IPS-NIHi7 (cell line): ENCODE data around the gene A4GALT.
"Not testable (repeated sequence)": the region's sequence is repeated elsewhere in the genome, so short reads cannot be mapped to it uniquely, and the experiment has no call there.

Experiments
- DNase-seq: peaks from one replicate; pipeline ENCODE4 v3.0.0; 2012; ENCODE audit warnings: mixed read lengths; ENCODE audit errors: extremely low spot score

Gene A4GALT

DNA sequence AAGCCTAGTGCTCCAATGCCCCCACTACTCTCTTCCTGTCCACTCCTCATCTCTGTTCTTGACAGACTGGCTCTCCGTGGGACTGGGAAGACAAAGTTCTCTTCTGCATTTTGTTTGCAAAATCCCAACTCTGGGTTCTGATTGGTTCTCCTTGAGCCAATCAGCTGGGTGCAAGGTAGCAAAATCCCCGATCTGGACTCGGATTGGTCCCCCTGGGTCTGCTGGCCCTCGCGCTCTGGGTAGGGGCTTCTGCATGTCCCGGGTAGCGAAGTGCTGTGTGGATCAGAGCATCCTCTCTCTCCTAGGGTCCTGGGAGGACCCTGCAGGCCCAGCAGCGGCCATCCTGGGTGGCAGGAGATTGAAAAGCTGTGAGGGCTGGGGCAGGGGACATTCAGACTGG, 22.3 kb upstream of the A4GALT start:
- DNase-seq: peak; percentile 85

DNA sequence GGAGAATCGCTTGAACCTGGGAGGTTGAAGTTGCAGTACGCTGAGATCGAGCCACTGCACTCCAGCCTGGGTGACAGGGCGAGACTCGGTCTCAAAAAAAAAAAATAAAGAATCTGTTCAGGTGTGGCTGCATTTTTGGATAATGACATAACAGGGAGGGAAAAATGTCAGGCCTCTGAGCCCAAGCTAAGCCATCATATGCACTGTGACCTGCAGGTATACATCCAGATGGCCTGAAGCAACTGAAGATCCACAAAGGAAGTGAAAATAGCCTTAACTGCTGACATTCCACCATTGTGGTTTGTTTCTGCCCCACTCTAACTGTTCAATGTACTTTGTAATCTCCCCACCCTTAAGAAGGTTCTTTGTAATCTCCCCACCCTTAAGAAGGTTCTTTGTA, 19.6 kb upstream of the A4GALT start:
- DNase-seq: not testable (repeated sequence)

DNA sequence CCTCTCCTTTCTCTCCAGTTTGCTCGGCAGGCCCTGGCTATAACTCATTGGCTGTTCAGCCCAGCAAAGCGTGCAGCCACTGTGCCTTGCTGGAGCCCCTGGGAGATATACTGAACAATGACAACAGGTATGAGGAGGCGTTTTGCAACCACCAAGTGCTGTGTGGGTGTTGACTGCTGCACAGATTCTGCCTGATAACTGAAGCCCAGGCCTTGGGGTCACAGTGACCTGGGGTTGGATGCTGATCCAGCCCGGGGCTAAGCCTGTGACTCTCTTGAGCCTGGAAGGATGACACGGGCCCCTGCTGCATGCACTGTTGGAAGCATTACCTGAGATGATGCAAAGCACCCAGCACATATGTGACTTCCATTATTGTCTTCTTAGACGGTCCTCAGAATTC, 13.7 kb upstream of the A4GALT start:
- DNase-seq: no peak

DNA sequence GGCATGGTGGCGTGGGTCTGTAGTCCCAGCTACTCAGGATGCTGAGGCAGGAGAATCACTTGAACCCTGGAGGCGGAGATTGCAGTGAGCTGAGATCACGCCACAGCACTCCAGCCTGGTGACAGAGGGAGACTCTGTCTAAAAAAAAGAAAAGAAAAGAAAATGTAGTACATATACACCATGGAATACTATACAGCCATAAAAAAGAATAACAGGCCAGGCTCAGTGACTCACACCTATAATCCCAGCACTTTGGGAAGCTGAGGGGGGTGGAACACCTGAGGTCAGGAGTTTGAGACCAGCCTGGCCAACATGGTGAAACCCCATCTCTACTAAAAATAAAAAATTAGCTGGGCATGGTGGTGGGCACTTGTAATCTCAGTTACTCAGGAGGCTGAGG, 12.7 kb upstream of the A4GALT start:
- not testable (repeated sequence) for DNase-seq

DNA sequence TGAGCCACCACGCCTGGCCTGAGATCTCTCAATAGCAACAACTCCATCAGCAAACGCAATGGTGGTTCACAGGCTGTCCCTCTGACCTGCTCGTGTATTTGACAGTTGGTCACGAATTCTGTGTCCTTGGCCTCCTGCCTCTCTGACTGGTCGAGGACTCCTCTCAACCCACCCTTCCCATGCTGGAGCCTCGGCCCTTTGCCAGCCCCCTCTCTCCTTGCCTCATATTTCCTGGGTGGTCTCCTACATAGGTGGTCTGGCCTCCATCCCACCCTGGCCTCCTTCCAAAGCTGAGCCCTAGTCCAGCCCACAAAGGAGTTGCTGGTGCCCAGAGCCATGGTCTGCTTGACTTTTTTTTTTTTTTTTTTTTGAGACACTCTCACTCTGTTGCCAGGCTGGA, 11.4 kb upstream of the A4GALT start:
- DNase-seq: no peak

DNA sequence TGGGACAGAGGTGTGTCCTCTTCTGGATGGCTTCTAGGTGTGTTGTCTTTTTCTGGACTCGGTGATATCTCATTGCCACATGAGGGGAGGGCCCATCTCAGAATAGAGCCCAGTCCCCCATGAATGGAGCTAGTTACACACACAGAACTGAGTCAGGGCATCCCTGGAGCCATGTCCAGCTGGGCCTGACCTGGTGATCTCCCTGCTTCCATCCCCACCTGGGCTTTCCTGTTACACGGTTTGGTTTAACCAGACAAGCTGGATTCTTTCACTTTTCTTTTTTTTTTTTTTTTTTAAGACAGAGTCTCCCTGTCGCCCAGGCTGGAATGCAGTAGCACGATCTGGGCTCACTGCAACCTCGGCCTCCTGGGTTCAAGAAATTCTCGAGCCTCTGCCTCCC, 6.1 kb upstream of the A4GALT start:
- no peak for DNase-seq

DNA sequence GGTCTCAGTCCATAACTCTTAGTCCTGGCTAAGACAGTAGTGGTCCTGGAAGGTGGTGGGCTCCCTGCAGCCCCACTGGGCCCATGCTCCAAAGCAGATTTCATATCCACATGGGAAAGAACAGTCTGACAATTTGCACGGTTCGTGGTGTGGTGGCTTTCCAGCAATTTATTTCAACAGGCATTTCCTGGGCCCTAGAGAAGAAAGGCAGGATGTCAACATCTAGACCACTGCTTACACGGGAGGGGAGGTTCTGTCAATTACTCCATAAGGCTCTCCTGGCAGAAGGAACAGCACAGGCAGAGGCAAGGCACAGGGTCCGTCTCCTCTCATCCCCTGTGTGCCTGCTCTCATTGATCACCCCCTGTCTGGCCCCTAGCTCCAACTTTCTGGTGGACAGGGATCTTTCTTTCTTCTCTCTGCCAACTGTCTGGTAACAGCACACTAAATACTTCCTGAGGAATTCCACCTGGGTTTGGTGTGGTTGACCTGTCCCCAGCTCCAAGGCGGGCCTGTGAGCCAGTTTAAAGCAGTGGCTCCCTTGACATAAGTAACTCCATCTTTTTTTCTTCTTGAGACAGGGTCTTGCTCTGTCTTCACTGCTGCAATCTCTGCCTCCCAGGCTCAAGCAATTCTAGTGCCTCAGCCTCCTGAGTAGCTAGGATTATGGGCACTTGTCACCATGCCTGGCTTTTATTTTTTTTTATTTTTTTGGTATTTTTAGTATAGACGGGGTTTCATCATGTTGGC, 5.1 kb upstream of the A4GALT start:
- peak; percentile 6 for DNase-seq

DNA sequence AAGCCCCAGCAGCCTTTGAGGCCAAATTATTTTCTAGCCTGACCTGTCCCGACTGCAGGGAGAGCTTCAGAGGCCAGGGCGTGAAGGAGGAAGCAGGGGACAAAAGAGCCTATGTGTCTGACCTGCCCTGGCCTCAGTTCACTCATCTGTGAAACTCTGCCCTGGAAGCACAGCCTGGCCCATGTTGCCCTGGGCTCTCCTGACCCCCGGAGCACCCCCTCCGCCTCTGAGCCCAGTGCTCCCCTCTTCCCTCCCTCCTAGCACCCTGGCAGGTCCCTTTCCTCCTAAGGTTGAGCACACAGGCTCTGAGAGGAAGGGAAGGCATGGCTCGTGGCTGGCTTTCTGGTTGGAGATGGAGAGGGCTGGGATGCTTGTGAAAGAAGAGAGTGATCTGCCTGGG, 3.4 kb upstream of the A4GALT start:
- peak; percentile 5 for DNase-seq

DNA sequence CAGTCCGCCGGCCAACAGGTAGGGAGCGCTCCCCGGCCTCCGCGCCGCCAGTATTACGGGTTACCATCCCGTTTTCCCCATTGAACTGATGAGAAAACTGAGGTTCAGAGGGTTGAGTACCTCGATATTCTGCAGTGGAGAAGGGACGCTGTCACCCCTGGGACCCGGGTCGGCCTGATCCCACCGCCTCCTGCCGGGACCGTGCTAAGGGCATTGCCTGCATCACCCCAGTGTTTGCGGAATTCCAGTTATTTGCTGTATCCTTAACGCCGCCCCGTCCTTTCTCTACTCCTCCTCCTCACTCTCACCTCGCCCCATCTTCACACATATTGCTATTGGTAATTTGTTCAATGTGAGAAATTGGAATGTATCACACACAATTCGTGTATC, 370 bp upstream of the A4GALT start:
- peak; percentile 25 for DNase-seq

DNA sequence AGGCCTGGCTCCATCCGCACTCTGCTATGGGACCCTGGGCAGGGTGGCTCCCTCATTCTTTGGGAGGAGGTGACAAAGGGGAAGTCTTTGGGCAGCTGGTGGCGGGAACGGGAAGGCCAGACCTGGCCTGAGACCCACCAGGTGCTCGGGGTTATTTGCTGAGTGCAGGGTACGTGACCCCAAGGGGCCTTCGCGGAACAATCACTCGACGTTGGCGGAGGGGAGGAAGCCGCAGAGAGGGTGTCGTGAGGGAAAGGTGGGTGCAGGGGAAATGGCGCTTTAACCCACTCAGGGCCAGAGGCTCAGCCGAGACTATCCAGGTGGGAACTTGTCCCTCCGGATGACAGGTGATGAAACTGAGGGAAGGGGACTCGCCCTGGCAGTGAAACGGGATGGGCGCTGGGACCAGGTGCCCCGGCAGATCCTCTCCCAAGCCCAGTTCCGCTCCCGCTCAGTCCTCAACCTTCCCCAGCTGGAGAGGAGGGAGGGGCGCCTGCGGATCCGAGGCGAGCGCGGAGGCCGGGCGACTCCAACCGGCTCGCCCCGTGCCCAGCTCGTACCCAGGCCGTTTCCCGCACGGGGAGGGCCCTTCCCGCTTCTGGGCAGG, 911 bp downstream of the A4GALT start:
- peak; percentile 54 for DNase-seq

DNA sequence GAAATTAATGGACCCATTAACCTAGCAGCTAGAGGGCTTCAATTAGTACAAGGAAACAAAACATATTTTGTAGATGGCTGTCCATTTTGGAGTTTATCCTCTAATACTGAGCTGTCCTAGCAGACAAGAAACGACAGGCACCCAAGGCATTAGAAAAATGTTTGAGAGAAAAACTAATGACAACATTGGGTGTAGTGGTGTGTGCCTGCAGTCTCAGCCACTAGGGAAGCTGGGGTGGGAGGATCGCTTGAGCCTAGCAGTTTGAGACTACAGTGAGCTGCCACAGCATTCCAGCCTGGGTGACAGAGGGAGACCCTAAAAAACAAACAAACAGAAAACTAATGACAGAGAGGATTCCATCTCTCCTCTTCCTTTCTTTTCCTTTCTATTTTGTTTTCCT, 1.5 kb downstream of the A4GALT start:
- no peak for DNase-seq

DNA sequence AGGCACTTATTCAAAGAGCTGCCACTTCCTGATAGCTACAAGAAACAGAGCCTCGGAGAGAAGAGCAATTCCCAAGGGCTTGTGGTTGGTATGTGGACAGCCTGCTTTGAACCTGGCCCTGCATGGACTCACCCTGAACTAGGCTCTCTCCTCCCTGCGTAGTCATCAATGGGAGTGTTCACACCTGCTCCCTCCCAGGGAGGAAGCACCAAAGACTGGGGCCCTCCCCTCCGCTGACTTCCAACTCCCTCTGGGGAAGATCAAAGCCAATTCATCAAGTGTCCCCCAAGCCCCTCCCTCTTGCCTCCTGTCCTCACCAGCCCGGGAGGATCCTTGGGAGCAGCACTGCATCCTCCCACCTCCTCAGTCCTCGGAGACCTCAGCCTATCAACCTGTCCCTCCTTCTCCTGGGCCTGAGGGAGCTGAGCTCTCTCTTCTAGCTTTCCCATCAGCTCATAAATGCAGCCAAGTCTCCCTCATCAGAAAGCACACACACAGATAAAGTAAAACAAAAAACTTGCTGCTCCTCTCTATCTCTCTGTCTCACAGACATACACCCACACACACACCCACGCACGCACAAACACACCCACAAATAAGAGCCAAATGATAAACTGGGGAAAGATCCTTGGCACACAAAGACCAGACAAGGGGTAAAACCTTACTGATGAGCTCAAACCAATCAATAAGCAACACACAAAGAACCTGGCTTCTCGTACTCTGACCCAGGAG, 3.3 kb downstream of the A4GALT start:
- DNase-seq: peak; percentile 67

DNA sequence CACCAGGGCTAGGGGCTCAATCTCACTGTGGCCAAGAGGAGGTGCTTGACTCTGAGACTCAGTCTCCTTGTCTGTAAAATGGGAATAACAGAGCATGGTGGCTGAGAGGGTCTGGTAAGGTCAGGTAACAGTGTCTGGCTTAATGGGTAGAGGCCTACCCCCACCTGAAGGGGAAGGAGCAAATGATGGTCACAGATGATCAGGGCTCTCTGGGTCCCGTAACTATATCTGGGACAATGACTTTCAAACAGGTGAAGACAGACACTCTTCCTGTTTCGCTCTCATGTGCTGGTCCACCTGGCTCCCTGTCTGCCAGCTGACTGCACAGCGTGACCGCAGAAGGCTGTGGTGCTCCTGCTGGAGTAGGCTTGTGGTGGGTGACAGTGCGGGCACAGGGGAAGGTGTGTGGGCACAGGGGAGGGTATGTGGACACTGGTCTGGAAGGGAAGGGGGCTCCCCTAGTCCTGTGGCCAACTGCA, 4.0 kb downstream of the A4GALT start:
- DNase-seq: no peak

DNA sequence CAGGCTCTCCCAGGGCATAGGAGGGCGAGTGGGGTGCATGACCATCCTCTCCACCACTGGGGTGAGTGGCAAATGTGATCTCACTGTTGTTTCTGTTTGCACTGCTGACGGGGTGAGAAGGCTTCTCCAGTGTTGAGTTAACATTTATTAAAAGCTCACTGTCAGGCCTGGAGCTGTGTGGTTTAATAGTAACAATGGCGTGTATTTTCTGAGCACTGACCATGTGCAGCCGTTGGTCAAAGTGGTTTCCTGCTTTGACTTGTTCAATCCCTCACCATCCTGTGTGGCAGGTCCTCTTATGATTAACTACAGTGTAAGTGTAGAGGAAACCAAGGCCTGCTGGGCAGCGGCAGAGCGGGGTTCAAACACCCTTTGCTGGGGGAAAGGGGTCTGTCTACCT, 4.4 kb downstream of the A4GALT start:
- DNase-seq: no peak

DNA sequence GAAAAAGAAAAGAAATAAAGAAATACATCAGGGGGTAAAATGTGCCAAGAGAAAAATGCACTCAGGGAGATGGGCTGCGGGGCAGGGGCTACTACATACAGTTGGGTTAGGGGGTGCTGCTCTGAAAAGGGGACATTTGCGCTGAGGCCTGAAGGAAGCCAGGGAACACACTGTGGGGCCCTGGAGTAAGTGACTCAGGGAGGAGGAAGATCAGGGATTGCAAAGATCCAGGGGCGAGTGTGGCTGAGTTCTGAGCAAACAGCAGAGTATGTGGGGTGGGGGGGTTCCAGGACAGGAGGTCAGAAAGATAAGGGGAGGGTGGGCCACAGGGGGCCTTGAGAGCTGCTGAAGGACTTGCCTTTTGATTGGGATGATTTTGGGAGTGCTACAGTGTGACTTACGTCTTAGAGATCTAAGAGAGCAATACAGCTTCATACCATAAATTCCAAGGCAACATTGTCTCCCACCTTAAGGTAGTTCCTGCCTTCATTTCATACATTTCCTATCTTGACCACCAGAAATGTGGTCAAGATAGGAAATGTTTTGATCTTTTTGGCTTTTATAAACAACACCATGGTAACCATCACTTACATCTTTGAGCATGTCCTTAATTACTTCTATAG, 5.8 kb downstream of the A4GALT start:
- DNase-seq: no peak

DNA sequence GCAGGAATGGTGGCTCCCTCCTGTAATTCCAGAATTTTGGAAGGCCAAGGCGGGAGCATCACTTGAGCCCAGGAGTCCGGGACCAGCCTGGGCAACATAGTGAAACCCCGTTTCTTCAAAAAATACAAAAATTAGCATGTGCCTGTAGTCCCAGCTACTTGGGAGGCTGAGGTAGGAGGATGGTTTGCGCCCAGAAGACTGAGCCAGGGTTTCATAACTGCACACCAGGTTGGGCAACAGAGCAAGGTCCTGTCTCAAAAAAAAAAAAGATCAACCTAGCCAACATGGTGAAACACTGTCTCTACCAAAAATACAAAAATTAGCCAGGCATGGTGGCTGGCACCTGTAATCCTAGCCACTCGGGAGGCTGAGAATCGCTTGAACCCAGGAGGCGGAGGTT, 6.4 kb downstream of the A4GALT start:
- DNase-seq: no peak

DNA sequence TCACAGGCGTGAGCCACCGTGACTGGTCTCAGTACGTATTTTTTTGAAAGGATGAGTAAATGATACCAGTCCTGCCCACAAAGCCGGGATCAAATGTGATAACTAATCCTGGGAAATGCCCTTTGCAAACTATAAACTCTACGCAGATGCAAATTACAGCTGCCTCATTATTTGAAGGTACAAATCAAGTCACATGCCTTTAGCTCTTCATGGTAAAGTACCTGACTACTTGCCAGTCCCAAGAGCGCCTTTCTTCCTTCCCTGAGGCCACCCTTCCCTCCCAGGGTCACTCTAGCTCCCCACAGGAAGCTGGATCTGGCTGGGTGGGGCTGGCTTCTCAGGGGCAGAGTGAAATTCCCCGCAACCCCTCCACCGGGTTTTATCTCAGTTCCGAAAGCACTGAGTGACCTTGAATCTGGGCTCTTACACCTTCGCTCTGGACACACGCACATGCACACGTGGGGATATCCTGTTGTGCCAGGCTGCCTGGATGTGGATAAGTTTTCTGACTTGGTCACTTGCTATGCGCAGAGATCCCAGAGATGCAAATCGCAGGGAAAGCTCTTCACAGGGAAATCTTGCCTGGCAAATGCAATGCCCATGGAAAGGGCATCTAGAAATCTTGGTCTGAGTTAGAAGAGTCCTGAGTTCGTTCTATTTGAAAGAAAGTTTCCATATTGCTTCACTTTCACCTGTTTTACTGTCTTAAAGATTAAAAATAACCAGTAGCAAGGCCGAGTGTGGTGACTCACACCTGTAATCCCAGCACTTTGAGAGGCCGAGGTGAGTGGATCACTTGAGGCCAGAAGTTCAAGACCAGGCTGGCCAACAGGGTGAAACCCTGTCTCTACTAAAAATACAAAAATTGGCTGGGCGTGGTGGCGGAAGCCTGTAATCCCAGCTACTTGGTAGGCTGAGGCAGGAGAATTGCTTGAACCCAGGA, 8.5 kb downstream of the A4GALT start:
- DNase-seq: no peak

DNA sequence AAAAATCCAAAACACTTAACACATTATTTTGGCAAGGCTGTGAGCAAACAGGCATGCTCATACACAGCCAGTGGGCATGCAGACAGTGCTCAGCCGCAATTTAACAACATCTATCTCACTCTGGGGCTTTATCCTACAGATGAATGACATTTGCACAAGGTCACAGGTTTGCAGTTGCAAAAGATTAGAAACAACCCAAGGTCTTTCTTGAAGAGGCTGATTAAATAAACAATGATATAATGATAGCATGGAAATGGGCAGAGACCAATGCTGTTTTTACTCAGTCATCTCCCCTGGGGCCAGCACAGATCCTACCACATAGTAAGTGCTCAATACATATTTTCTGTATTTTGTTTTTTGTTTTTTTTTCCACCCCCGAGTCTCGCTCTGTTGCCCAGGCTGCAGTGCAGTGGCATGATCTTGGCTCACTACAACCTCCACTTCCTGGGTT, 9.4 kb downstream of the A4GALT start:
- DNase-seq: no peak

DNA sequence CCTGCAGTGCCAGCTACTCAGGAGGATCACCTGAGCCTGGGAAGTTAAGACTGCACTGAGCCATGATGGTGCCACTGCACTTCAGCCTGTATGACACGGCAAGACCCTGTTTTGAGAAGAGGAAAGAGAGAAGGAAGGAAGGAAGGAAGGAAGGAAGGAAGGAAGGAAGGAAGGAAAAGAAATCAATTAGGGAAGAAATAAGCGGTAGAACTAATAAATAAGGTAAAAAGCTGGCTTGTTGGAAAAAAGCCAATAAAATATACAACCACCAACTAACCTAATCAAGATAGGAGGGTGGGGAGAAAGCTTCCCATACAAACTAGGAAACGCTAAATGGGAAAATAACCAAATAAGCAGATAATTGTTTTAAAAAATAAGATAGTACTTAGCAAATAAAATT, 12.3 kb downstream of the A4GALT start:
- no peak for DNase-seq

DNA sequence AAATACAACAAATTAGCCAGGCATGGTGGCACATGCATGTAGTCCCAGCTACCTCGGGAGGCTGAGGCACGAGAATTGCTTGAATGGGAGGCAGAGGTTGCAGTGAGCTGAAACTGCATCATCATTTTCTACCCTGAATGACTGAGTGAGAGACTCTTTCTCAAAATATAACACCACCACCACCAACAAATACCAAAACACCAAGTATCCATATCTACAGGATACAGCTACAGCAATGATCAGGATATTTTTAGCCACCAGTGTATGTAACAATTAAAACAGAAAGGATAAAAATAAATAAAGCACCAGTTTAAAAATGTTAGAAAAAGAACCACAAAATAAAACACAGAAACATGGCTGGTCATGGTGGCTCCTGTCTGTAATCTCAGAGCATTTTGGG, 13.2 kb downstream of the A4GALT start:
- DNase-seq: no peak

DNA sequence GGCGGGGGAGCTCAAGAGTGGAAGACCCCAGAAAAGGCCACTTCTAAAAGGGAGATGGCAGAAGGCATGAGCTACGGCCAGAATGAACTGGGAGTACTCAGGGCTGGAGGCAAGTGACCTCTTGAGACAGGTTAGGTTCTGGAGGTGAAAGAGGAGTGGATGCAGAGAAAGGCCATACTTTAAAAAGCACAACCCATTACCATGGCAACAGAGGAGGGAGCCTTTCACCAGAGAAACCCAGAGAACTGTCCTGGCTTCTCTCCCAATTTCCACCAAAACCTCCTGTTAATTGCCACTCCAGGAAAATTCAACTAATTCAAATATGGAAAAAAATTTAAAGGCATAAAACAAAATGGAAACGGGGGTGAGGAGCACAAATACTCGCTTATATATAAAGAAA, 15.8 kb downstream of the A4GALT start:
- DNase-seq: no peak
